GM20431 (cell line): ENCODE results near the gene RIPPLY1.

Experiments used
- in situ Hi-C: fragments of 300-500 bp; cut with MseI, MboI; formaldehyde crosslinking; loops from one replicate; pipeline ENCODE4 v1.15.0; 2020; ENCODE audit warnings: low sequenced_read_pairs; ENCODE audit not compliant: unreplicated experiment

The RIPPLY1 gene

DNA sequence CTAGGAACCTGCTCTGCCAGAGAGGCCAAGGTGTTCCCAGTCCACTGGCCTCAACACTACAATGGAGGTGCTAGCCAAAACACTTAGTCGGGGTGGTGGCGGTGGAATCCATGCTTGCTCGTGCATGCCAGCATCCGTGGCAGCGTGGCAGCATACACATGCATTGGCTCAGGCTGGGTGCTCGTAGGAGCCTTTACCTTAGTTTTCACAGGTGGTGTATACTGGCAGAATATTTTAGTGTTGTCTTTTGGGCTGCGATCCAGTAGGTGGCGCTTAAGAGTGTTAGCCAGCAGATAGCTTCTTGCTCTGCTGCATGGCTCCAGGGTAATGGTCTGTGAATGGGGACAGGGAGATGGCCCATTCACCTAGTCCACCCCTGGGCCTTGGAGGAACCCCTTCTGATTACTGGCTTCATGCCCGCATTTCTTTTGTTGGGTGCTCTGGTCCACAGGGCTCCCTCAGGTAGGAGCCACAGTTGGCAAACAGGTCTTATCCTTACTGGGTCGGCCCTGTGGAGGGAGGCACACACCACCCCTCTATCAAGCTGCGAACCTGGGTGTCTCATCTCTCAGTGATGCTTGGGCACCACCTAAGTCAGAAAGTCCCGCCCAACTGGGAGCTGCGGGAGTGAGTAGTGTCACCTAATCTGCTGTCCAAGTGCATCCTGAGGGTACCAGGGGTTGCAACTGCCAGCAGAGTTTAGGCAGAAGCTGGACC is 40.0 kb downstream of the RIPPLY1 start:
- in situ Hi-C loops: no loop called here
